ENCODE results near the gene NRN1L. TPM values are rescaled to one million over a fixed set of nuclear protein-coding genes. Genes with fewer than 3 reads are reported as not detected.
"Not testable (repeated sequence)": the region's sequence is repeated elsewhere in the genome, so short reads cannot be mapped to it uniquely, and the experiment has no call there.

NRN1L gene
- total and polyA plus RNA-seq, 2 of the 4 experiments (the other 2 are of a cell fraction), result 0.27 TPM; not detected in 1

DNA sequence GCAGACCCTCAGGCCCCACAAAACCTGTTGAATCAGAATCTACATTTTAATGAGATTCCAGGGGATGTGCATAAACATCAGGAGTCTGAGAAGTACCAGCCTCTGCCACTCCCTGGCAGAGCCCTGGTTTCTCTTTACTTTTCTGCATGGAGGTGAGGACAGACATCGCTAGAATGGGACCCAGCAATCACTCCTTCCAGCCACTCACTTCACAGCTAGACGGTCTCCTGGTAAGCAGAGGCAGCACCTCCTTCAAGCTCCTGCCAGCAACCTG, 30.7 kb downstream of the NRN1L start:
- H3K18ac ChIP-seq (ENCODE audit: low read depth, low read length); H2AK9ac ChIP-seq (replicated peaks; ENCODE audit: low read depth, low read length, poor library complexity); H3K56ac ChIP-seq (ENCODE audit: extremely low read depth, insufficient read depth, low read length); CTCF ChIA-PET; H3K4me3 ChIP-seq (ENCODE audit: insufficient read depth, low read depth, low read length); ATAC-seq (ENCODE audit: low read depth); H4K91ac ChIP-seq (ENCODE audit: insufficient read depth, low read depth, low read length); H2BK20ac ChIP-seq (ENCODE audit: low read depth, low read length); DNase-seq; H2AK5ac ChIP-seq (ENCODE audit: low read depth, low read length); H3K27me3 ChIP-seq (ENCODE audit: control insufficient read depth, insufficient read depth, low read length); H3K23ac ChIP-seq (ENCODE audit: low read depth, low read length); H3K4me2 ChIP-seq (ENCODE audit: low read depth, low read length); H2AFZ ChIP-seq (replicated peaks; ENCODE audit: low read length, poor library complexity); H3K9me3 ChIP-seq (ENCODE audit: control insufficient read depth, insufficient read depth, low read length); H2BK120ac ChIP-seq (ENCODE audit: low read depth, low read length); H3K9ac ChIP-seq (ENCODE audit: low read depth, low read length); H4K8ac ChIP-seq (ENCODE audit: low read depth in 2 of 2, low read length in 2 of 2); H2BK15ac ChIP-seq (ENCODE audit: low read depth, low read length); H3K27ac ChIP-seq (ENCODE audit: insufficient read depth, low read length); H2BK5ac ChIP-seq (ENCODE audit: low read depth, low read length, poor library complexity, severe bottlenecking); H3K14ac ChIP-seq (replicated peaks; ENCODE audit: low read depth, low read length); POLR2A ChIA-PET (ENCODE audit: unreplicated experiment); in situ Hi-C loops (cut with MboI; ENCODE audit: low sequenced_read_pairs); H3K4ac ChIP-seq (ENCODE audit: low read depth, low read length); BruUV-seq (replicated peaks); H4K5ac ChIP-seq (ENCODE audit: low read depth, low read length); dilution Hi-C loops (cut with HindIII; ENCODE audit: low sequenced_read_pairs, unreplicated experiment); intact Hi-C loops (cut with micrococcal nuclease): not testable (repeated sequence)
- Histone ChIP-seq H3K36me3 (ENCODE audit: control insufficient read depth, insufficient read depth, low read length) (peaks cover 18% of the 10 kb centered on the region), H3K9me1 (ENCODE audit: insufficient read depth, low read length) (peaks cover 32% of the 10 kb centered on the region), H3K4me1 (ENCODE audit: control insufficient read depth, insufficient read depth, low read length) (peaks cover 23% of the 10 kb centered on the region), H4K20me1 (ENCODE audit: insufficient read depth, low read length) (peaks cover 51% of the 10 kb centered on the region), H3K79me1 (ENCODE audit: low read depth in 1 of 2, low read length in 2 of 2) (peaks cover 18 to 62% of the 10 kb centered on the region in 2 experiments)
- no CpG with 5 or more reads among the region's 2 CpGs for WGBS, 2 experiments (ENCODE audit: extremely low coverage in 2 of 2, insufficient read length in 1 of 2)
